HepG2 (cell line): ENCODE results near the gene TRPC3. TPM values are rescaled to one million over a fixed set of nuclear protein-coding genes. Genes with fewer than 3 reads are reported as not detected.

ENCODE experiments used
- ATAC-seq: fragments of 200-7000 bp; cut with Tn5 transposase; 3 replicates; pipeline ENCODE4 v1.9.1; 2020; ENCODE audit warnings: mild to moderate bottlenecking, moderate library complexity
- BruUV-seq: library from RNA; stranded (reverse); fragments of 400-500 nt; replicated peaks from 2 replicates; lab custom pipeline; 2021; lab: Mats Ljungman, UMichigan
- CTCF ChIA-PET: fragments of 300-600 bp; formaldehyde crosslinking; extraction: SDS; loops from one replicate; lab custom pipeline; 2021; ENCODE audit warnings: low total read pairs, inconsistent platforms, low intra/inter-chr PET ratio; lab: Yijun Ruan, JAX
- POLR2A ChIA-PET: fragments of 350-600 bp; sonication (Branson Sonifier 250); formaldehyde crosslinking; loops from one replicate; lab custom pipeline; 2020; ENCODE audit warnings: antibody characterized with exemption, inconsistent platforms; lab: Yijun Ruan, JAX
- DNase-seq: peaks from one replicate; pipeline ENCODE4 v3.0.0-alpha.2; 2015; ENCODE audit warnings: low spot score
- FAIRE-seq: peaks from 3 replicates; lab custom pipeline; 2011; peaks lifted over from hg19 to GRCh38; lab: Jason Lieb, UNC
- H2AFZ ChIP-seq: one replicate; pipeline ENCODE4 v1.6.1; 2011; ENCODE audit warnings: low read length, inconsistent platforms
- H3K27ac ChIP-seq: fragments of 300-600 bp; 3 replicates; pipeline ENCODE4 v1.8.0; 2011; ENCODE audit warnings: mixed run types, mild to moderate bottlenecking, mixed read lengths, low read length, inconsistent platforms; ENCODE audit not compliant: insufficient read depth; ENCODE audit errors: extremely low read length
- H3K27me3 ChIP-seq, 2 experiments: fragments of 200-600 bp in 1 of 2; 2 replicates in 1 of 2; 3 replicates in 1 of 2; pipeline versions ENCODE4 v1.6.0 to v1.8.0; 2011; ENCODE audit warnings: low read length in 2 of 2, mild to moderate bottlenecking in 2 of 2, moderate library complexity in 2 of 2, inconsistent platforms in 1 of 2; ENCODE audit not compliant: insufficient read depth in 2 of 2, control insufficient read depth in 1 of 2
- H3K36me3 ChIP-seq, 2 experiments: fragments of 200-600 bp in 1 of 2; replicated peaks in 1 of 2; 2 replicates in 1 of 2; 3 replicates in 1 of 2; pipeline versions ENCODE4 v1.5.1 to v1.8.0; 2011; ENCODE audit warnings: low read length in 2 of 2, inconsistent platforms in 1 of 2; ENCODE audit not compliant: insufficient read depth in 2 of 2, control insufficient read depth in 1 of 2
- H3K4me1 ChIP-seq: 2 replicates; pipeline ENCODE4 v1.5.1; 2012; ENCODE audit warnings: low read length, inconsistent platforms; ENCODE audit not compliant: insufficient read depth
- H3K4me2 ChIP-seq: 2 replicates; pipeline ENCODE4 v1.6.0; 2011; ENCODE audit warnings: low read depth, low read length, inconsistent platforms
- H3K4me3 ChIP-seq, 3 experiments: fragments of 200-600 bp in 1 of 3; sonication (generic), shearing (Covaris generic) in 1 of 3; replicated peaks in 1 of 3; 2 replicates each; pipeline ENCODE4 v1.5.1; 2011 to 2016; ENCODE audit warnings: low read length in 3 of 3, inconsistent platforms in 2 of 3, low read depth in 2 of 3, mild to moderate bottlenecking in 2 of 3, control low read depth in 1 of 3, mixed read lengths in 1 of 3; ENCODE audit not compliant: insufficient read depth in 1 of 3
- H3K79me2 ChIP-seq: one replicate; pipeline ENCODE4 v1.6.1; 2011; ENCODE audit warnings: low read length, inconsistent platforms; ENCODE audit not compliant: insufficient read depth
- H3K9ac ChIP-seq: 2 replicates; pipeline ENCODE4 v1.6.0; 2011; ENCODE audit warnings: mild to moderate bottlenecking, low read depth, low read length, inconsistent platforms; ENCODE audit not compliant: insufficient read depth
- H3K9me3 ChIP-seq: 2 replicates; pipeline ENCODE4 v1.5.1; 2012; ENCODE audit warnings: mild to moderate bottlenecking, low read length
- H4K20me1 ChIP-seq: 2 replicates; pipeline ENCODE4 v1.6.0; 2011; ENCODE audit warnings: inconsistent platforms, mild to moderate bottlenecking, low read length, moderate library complexity; ENCODE audit not compliant: insufficient read depth
- CCDC6 ChIP-seq: sonication (generic); formaldehyde crosslinking; IDR thresholded peaks from 2 replicates; pipeline ENCODE4 v1.8.1; 2022; ENCODE audit warnings: mild to moderate bottlenecking, missing genetic modification reagents, moderate library complexity
- HNRNPK ChIP-seq: fragments of 200-400 bp; formaldehyde crosslinking; IDR thresholded peaks from 2 replicates; pipeline ENCODE4 v1.6.1; 2018; ENCODE audit warnings: low read length, low read depth, moderate library complexity, mild to moderate bottlenecking; ENCODE audit not compliant: poor library complexity, severe bottlenecking
- RXRA ChIP-seq: sonication (generic); formaldehyde crosslinking; IDR thresholded peaks from 2 replicates; pipeline ENCODE4 v1.5.1; 2020; ENCODE audit warnings: missing genetic modification reagents
- ZNF652 ChIP-seq: IDR thresholded peaks from 2 replicates; pipeline ENCODE4 v1.6.1; 2016; ENCODE audit warnings: low read depth, borderline replicate concordance
- WGBS: methylation state at CpG from one replicate; pipeline ENCODE4 v1.1.6; 2017; ENCODE audit warnings: low lambda C conversion rate; 5-methylcytosine and 5-hydroxymethylcytosine counted together
- in situ Hi-C: cut with HindIII; loops from 2 replicates; pipeline ENCODE4 v1.10.0; 2017; ENCODE audit warnings: low pct_unique_long_range_greater_than_20kb; ENCODE audit not compliant: extremely low pct_ligation_motif_present
- intact Hi-C: fragments of 100-400 bp; cut with micrococcal nuclease; formaldehyde crosslinking; loops from one replicate; pipeline ENCODE4 v1.10.0; 2022; ENCODE audit not compliant: unreplicated experiment
- polyA plus RNA-seq, 8 experiments: library from polyadenylated mRNA; depleted of rRNA in 3 of 8; stranded (reverse) in 7 of 8; unstranded in 1 of 8; fragments of >200 nt; fragmentation: Illumina TruSeq in 4 of 8; extraction: Trizol in 4 of 8; gene quantifications; 2 replicates each; pipeline versions ENCODE4 v1.2.1 to v1.2.3, GENCODE V29; 2011 to 2016; ENCODE audit warnings: low read depth in 4 of 8, missing spikeins in 1 of 8, mixed read lengths in 1 of 8; ENCODE audit not compliant: insufficient read depth in 1 of 8
- total RNA-seq, 5 experiments: library from RNA; depleted of rRNA; stranded (reverse); fragments of >200 nt; fragmentation: Illumina TruSeq; extraction: Trizol; gene quantifications; 2 replicates each; pipeline ENCODE4 v1.2.3, GENCODE V29; 2016; ENCODE audit warnings: low read depth in 1 of 5
- TF ChIP-seq, protein P1 (sequence below): sonication (generic); formaldehyde crosslinking; IDR thresholded peaks from 2 replicates; pipeline ENCODE4 v1.5.0; 2020; ENCODE audit warnings: mild to moderate bottlenecking, missing genetic modification reagents

Gene TRPC3
- total and polyA plus RNA-seq, 2 of the 13 experiments (the other 11 are each of a cell fraction or from before 2014, with no cell fraction given), result not detected

DNA sequence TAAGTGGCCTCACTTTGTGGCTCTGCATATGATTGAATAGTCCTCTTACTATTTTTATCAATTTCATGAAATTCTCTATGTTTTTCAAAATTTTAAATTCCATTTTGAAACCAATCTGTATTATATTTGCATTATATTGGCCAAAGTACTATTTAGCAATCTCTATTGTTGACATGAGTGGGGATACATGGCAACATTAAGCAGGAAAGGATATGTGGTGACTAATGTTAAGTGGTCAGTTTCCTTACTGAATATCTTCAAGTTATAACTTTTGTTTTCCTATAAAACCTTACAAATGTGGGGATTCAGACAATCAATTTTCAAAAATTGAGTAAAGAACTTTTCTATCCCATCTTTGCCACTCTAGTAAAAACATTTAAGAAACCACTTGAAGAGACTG is 91.7 kb downstream of the TRPC3 start (continued):
- TF ChIP-seq, protein P1, sequence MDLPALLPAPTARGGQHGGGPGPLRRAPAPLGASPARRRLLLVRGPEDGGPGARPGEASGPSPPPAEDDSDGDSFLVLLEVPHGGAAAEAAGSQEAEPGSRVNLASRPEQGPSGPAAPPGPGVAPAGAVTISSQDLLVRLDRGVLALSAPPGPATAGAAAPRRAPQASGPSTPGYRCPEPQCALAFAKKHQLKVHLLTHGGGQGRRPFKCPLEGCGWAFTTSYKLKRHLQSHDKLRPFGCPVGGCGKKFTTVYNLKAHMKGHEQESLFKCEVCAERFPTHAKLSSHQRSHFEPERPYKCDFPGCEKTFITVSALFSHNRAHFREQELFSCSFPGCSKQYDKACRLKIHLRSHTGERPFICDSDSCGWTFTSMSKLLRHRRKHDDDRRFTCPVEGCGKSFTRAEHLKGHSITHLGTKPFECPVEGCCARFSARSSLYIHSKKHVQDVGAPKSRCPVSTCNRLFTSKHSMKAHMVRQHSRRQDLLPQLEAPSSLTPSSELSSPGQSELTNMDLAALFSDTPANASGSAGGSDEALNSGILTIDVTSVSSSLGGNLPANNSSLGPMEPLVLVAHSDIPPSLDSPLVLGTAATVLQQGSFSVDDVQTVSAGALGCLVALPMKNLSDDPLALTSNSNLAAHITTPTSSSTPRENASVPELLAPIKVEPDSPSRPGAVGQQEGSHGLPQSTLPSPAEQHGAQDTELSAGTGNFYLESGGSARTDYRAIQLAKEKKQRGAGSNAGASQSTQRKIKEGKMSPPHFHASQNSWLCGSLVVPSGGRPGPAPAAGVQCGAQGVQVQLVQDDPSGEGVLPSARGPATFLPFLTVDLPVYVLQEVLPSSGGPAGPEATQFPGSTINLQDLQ (CRISPR knock-in tag), result no peak
- no peak for TF ChIP-seq RXRA (CRISPR knock-in tag)
- no peak for TF ChIP-seq ZNF652

DNA sequence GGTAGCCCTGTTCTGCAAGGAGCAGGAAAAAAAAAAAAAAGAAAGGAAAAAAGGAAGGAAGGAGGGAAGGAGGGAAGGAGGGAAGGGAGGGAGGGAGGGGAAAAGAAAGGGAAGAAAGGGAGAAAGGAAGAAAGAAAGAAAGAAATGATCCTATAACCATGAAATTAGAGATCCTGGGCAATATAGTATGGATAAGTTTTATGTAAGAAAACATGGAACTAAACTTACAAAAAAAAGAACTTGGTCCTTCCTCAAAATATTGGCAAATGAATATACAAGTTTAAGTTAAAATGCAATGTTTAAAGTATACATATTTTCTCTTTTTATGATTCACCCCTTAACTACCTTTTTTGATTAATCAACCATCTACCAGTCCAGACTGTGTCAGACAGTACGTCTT is 100.5 kb downstream of the TRPC3 start:
- Histone ChIP-seq H2AFZ (no peak overlapping the region), H3K27ac (no peak overlapping the region), H3K9ac (no peak overlapping the region), H3K9me3 (no peaks in the 10 kb centered on the region), H3K36me3 (peaks cover 0 to 2% of the 10 kb centered on the region in 2 experiments; a peak in 2 of 5 replicates), H3K27me3 (no peaks in the 10 kb centered on the region), H3K4me3 (no peak overlapping the region), H4K20me1 (no peaks in the 10 kb centered on the region), H3K4me2 (no peak overlapping the region), H3K4me1 (no peaks in the 10 kb centered on the region), H3K79me2 (no peaks in the 10 kb centered on the region)
- DNase-seq (no peak), FAIRE-seq (no peak), ATAC-seq (no peak)
- intact Hi-C loops, result no loop called here
- in situ Hi-C loops, result no loop called here
- WGBS, result 97% methylated on average over 1 of the region's 1 CpG
- POLR2A ChIA-PET, result no interaction called here
- CTCF ChIA-PET, result no interaction called here
- BruUV-seq, result no TSS peak
- TF ChIP-seq HNRNPK, result peak; percentile 96
- TF ChIP-seq CCDC6, result no peak
